ENCODE data around the gene BANP.
"Not testable (repeated sequence)": the region's sequence is repeated elsewhere in the genome, so short reads cannot be mapped to it uniquely, and the experiment has no call there.

BANP gene

GRCh38 chr16:88017587-88018101 lies 66.4 kb downstream of the BANP start:
- DNase-seq = no peak

- DNase-seq = not testable (repeated sequence)
These were observed 67.1 kb downstream of the BANP start for GRCh38 chr16:88018382-88018781.

GRCh38 chr16:88019041-88019820 lies 68.0 kb downstream of the BANP start:
- DNase-seq = not testable (repeated sequence)

GRCh38 chr16:88019821-88020515 lies 68.7 kb downstream of the BANP start:
- DNase-seq = no peak

- no peak for DNase-seq
These were observed 69.3 kb downstream of the BANP start for GRCh38 chr16:88020516-88020885.

- not testable (repeated sequence) for DNase-seq
These were observed 70.1 kb downstream of the BANP start for GRCh38 chr16:88021041-88021970.

GRCh38 chr16:88022076-88023042 lies 71.1 kb downstream of the BANP start:
- DNase-seq = peak in 1 of 2 experiments; percentile 22

- no peak for DNase-seq
These were observed 72.1 kb downstream of the BANP start for GRCh38 chr16:88023366-88023765.

- DNase-seq = no peak
These were observed 72.6 kb downstream of the BANP start for GRCh38 chr16:88023786-88024185.

- peak; percentile 17 to 63 for DNase-seq
These were observed 73.4 kb downstream of the BANP start for GRCh38 chr16:88024491-88025085.

GRCh38 chr16:88025086-88025492 lies 73.9 kb downstream of the BANP start:
- peak in 1 of 2 experiments; percentile 4 for DNase-seq

GRCh38 chr16:88025828-88026555 lies 74.8 kb downstream of the BANP start:
- not testable (repeated sequence) for DNase-seq

- DNase-seq = no peak
These were observed 76.0 kb downstream of the BANP start for GRCh38 chr16:88026964-88027938.

- not testable (repeated sequence) for DNase-seq
These were observed 77.1 kb downstream of the BANP start for GRCh38 chr16:88028177-88028930.

- no peak for DNase-seq
These were observed 79.3 kb downstream of the BANP start for GRCh38 chr16:88030498-88030897.

- DNase-seq = not testable (repeated sequence)
These were observed 79.7 kb downstream of the BANP start for GRCh38 chr16:88030961-88031360.

GRCh38 chr16:88033003-88033740 lies 81.9 kb downstream of the BANP start:
- DNase-seq = not testable (repeated sequence)

- no peak for DNase-seq
These were observed 83.5 kb downstream of the BANP start for GRCh38 chr16:88034770-88035169.
